ENCODE data around the gene NIPA2. TPM values are rescaled to one million over a fixed set of nuclear protein-coding genes. Genes with fewer than 3 reads are reported as not detected.

The NIPA2 gene
- total and polyA plus RNA-seq, 2 of the 13 experiments (the other 11 are each of a cell fraction or from before 2014, with no cell fraction given) = 29.0 to 56.2 TPM

DNA sequence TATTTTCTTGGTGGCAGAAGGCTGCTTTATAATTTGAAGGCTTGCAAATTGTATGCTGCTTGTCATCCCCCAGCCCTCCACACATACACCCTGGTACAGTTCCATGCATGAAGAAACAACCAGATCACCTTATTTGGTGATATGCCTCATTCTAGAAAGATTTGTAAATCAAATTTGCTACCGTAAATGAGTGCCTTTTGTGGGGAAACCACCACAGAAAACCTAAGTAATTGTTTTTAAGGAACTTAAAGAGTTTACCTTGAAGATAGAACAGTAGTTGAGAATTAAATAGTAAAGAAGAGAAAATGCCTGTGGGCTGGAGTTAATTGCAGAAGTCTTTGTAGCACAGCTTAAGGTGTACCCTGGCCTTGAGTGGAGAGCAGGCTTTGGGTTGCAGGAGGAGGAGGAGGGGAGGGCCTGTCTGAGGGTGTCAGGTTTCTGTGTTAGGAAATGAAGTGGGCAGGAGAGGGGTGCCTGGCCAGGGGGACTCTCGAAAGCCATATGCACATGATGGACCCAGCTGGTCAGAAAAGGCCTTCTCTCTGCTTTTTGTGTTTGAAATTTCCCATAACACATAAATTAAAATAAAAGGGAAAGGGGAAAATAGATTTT is 6.9 kb downstream of the NIPA2 start:
- H3K79me2 ChIP-seq (ENCODE audit: insufficient read depth, low read length) = peaks cover 60% of the 10 kb centered on the region
- no peak overlapping the region for H3K4me3 ChIP-seq (replicated peaks in 1 of 3; ENCODE audit: insufficient read depth in 1 of 3, low read depth in 2 of 3, low read length in 3 of 3)
- 65% methylated on average over 2 of the region's 2 CpGs for WGBS (ENCODE audit: low lambda C conversion rate)
- no TSS peak for BruUV-seq (replicated peaks)
- H3K27me3 ChIP-seq (ENCODE audit: control insufficient read depth in 1 of 2, insufficient read depth in 2 of 2, low read length in 2 of 2) = no peaks in the 10 kb centered on the region
- H3K9ac ChIP-seq (ENCODE audit: insufficient read depth, low read depth, low read length) = no peak overlapping the region
- TF ChIP-seq SIX4 (CRISPR knock-in tag; IDR thresholded peaks at IDR 0.05) (peak; percentile 90), ZBTB21 (CRISPR knock-in tag; IDR thresholded peaks at IDR 0.05) (no peak), SALL1 (CRISPR knock-in tag; IDR thresholded peaks at IDR 0.05) (no peak), SIX1 (CRISPR knock-in tag; IDR thresholded peaks at IDR 0.05; ENCODE audit: borderline replicate concordance) (peak; percentile 62; the same call in 1 of the 2 replicates), BCL6 (CRISPR knock-in tag; IDR thresholded peaks at IDR 0.05) (no peak)
- TF ChIP-seq, protein P1, sequence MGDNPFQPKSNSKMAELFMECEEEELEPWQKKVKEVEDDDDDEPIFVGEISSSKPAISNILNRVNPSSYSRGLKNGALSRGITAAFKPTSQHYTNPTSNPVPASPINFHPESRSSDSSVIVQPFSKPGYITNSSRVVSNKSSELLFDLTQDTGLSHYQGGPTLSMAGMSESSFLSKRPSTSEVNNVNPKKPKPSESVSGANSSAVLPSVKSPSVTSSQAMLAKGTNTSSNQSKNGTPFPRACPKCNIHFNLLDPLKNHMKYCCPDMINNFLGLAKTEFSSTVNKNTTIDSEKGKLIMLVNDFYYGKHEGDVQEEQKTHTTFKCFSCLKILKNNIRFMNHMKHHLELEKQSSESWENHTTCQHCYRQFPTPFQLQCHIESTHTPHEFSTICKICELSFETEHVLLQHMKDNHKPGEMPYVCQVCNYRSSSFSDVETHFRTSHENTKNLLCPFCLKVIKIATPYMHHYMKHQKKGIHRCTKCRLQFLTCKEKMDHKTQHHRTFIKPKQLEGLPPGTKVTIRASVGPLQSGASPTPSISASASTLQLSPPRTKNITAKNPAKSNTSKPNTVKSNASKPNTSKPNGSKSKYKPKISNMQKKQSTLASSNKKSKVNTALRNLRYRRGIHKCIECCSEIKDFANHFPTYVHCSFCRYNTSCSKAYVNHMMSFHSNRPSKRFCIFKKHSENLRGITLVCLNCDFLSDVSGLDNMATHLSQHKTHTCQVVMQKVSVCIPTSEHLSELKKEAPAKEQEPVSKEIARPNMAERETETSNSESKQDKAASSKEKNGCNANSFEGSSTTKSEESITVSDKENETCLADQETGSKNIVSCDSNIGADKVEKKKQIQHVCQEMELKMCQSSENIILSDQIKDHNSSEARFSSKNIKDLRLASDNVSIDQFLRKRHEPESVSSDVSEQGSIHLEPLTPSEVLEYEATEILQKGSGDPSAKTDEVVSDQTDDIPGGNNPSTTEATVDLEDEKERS (CRISPR knock-in tag; IDR thresholded peaks at IDR 0.05) = no peak
- H3K27ac ChIP-seq (ENCODE audit: extremely low read length, insufficient read depth, low read length) = peak overlapping the region; percentile 62
- no peak overlapping the region for H2AFZ ChIP-seq (ENCODE audit: low read length)
- no peak for FAIRE-seq
- intact Hi-C loops (cut with micrococcal nuclease; ENCODE audit: unreplicated experiment) (no loop called here), in situ Hi-C loops (cut with HindIII; ENCODE audit: extremely low pct_ligation_motif_present, low pct_unique_long_range_greater_than_20kb) (no loop called here)
- H3K4me1 ChIP-seq (ENCODE audit: insufficient read depth, low read length) = peaks cover 53% of the 10 kb centered on the region
- DNase-seq (ENCODE audit: low spot score) = peak; percentile 13
- H3K4me2 ChIP-seq (ENCODE audit: low read depth, low read length) = peak overlapping the region; percentile 49
- POLR2A ChIA-PET = interaction anchor here (0.5 kb wide), 1 partner anchor 13 kb away, joined by 3 read pairs; no protein-coding TSS in a partner anchor
- H3K36me3 ChIP-seq (replicated peaks in 1 of 2; ENCODE audit: control insufficient read depth in 1 of 2, insufficient read depth in 2 of 2, low read length in 2 of 2) = peaks cover 3 to 34% of the 10 kb centered on the region in 2 experiments; a peak in 4 of 5 replicates
- no peaks in the 10 kb centered on the region for H3K9me3 ChIP-seq (ENCODE audit: low read length)
- peaks cover 3% of the 10 kb centered on the region; the same call in 1 of the 2 replicates for H4K20me1 ChIP-seq (ENCODE audit: insufficient read depth, low read length)
- ATAC-seq = peak; percentile 57
- CTCF ChIA-PET (ENCODE audit: low intra/inter-chr PET ratio, low total read pairs) = no interaction called here
